Left lung (tissue), 10 donors: ENCODE data around the gene MAP2K3. TPM values are rescaled to one million over a fixed set of nuclear protein-coding genes. Genes with fewer than 3 reads are reported as not detected.

ENCODE experiments used
- ATAC-seq: fragments of 200-7000 bp; cut with Tn5 transposase; one replicate; pipeline ENCODE4 v1.9.1; 2020; ENCODE audit warnings: moderate library complexity
- DNase-seq, 4 donors: peaks; one replicate each; pipeline ENCODE4 v3.0.0-alpha.2; 2013 to 2020
- H3K27ac ChIP-seq, 2 donors: fragments of 200-600 bp; sonication (generic) in 1 of 2; one replicate each; pipeline versions ENCODE4 v1.5.0 to v1.8.0; 2020 to 2021
- H3K27me3 ChIP-seq, 2 donors: fragments of 200-600 bp; sonication (generic) in 1 of 2; one replicate each; pipeline versions ENCODE4 v1.5.0 to v1.8.0; 2020 to 2021
- H3K36me3 ChIP-seq, 2 donors: fragments of 200-600 bp; sonication (generic) in 1 of 2; one replicate each; pipeline versions ENCODE4 v1.5.0 to v1.8.0; 2020 to 2021
- H3K4me1 ChIP-seq, 2 donors: fragments of 200-600 bp; one replicate each; pipeline ENCODE4 v1.8.0; 2021
- H3K4me3 ChIP-seq, 2 donors: fragments of 200-600 bp; sonication (generic) in 1 of 2; one replicate each; pipeline versions ENCODE4 v1.5.0 to v1.8.0; 2020 to 2021; ENCODE audit warnings: mild to moderate bottlenecking in 1 of 2
- H3K9me3 ChIP-seq, 2 donors: fragments of 200-600 bp; sonication (generic) in 1 of 2; one replicate each; pipeline versions ENCODE4 v1.5.0 to v1.8.0; 2020 to 2021
- intact Hi-C, 2 donors: fragments of 100-400 bp; cut with DNase I; formaldehyde crosslinking; loops; one replicate each; pipeline versions ENCODE4 v1.11.2 to v1.14.2; 2022
- polyA plus RNA-seq, 6 donors: library from polyadenylated mRNA; unstranded; fragments of 120-200 nt; gene quantifications; one replicate each; pipeline ENCODE4 v1.2.1, GENCODE V29; 2013; ENCODE audit not compliant: insufficient read length in 6 of 6
- total RNA-seq, 2 donors: library from RNA; stranded (reverse); fragmentation: NEBNext Ultra II Directional; extraction: Animal tissue kit (Norgen Biotek cat#: 25700); gene quantifications; one replicate each; pipeline ENCODE4 v1.2.1, GENCODE V29; 2021
- TF ChIP-seq, protein P1 (sequence below), 2 donors: fragments of 200-600 bp; sonication (generic) in 1 of 2; IDR thresholded peaks; one replicate each; pipeline versions ENCODE4 v1.5.0 to v1.8.0; 2021; ENCODE audit warnings: antibody characterized with exemption in 2 of 2
- donor health status: DM: no; HTN: yes; CAD: no.
- donor health status: DM: no; HTN: no; CAD: no.

MAP2K3 gene
- total and polyA plus RNA-seq, 8 donors: 23.3 to 101 (median 28.5) TPM

DNA sequence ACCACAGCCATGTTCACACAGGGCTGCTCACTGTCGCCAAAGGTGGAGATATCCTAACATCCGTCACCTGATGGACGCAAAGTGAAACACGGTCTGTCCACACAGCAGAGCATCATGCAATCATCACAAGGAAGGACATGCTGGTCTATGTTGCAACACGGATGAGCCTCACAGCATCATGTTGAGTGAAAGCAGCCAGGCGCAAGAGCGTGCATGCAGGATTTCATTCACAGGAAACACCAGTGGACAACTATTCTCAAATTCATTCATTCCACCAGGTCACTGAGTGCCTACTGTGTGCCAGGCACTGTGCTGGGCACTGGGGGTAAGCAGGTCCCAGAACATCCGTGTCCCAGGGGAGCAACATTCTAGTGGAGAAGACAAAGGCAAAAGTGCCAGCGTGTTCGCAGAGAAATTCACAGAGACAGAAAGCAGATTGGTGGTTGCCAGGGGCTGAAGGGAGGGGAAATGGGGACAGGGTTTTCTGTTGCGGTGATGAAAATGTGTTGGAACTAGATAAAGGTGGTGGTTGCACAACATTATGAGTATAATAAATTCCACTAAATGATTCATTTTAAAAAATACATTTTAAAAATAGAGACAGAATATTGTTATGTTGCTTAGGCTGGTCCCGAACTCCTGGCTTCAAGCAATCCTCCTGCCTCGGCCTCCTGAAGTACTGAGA lies 69.0 kb downstream of the MAP2K3 start:
- no peaks in the 10 kb centered on the region for H3K9me3 ChIP-seq
- no peaks in the 10 kb centered on the region for H3K27me3 ChIP-seq
- intact Hi-C loops: no loop called here
- ATAC-seq: no peak
- no peak overlapping the region for H3K27ac ChIP-seq
- no peaks in the 10 kb centered on the region for H3K4me1 ChIP-seq
- TF ChIP-seq, protein P1, sequence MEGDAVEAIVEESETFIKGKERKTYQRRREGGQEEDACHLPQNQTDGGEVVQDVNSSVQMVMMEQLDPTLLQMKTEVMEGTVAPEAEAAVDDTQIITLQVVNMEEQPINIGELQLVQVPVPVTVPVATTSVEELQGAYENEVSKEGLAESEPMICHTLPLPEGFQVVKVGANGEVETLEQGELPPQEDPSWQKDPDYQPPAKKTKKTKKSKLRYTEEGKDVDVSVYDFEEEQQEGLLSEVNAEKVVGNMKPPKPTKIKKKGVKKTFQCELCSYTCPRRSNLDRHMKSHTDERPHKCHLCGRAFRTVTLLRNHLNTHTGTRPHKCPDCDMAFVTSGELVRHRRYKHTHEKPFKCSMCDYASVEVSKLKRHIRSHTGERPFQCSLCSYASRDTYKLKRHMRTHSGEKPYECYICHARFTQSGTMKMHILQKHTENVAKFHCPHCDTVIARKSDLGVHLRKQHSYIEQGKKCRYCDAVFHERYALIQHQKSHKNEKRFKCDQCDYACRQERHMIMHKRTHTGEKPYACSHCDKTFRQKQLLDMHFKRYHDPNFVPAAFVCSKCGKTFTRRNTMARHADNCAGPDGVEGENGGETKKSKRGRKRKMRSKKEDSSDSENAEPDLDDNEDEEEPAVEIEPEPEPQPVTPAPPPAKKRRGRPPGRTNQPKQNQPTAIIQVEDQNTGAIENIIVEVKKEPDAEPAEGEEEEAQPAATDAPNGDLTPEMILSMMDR (IDR thresholded peaks at IDR 0.05): no peak
- no peak for DNase-seq
- H3K36me3 ChIP-seq: no peaks in the 10 kb centered on the region
- no peak overlapping the region for H3K4me3 ChIP-seq

DNA sequence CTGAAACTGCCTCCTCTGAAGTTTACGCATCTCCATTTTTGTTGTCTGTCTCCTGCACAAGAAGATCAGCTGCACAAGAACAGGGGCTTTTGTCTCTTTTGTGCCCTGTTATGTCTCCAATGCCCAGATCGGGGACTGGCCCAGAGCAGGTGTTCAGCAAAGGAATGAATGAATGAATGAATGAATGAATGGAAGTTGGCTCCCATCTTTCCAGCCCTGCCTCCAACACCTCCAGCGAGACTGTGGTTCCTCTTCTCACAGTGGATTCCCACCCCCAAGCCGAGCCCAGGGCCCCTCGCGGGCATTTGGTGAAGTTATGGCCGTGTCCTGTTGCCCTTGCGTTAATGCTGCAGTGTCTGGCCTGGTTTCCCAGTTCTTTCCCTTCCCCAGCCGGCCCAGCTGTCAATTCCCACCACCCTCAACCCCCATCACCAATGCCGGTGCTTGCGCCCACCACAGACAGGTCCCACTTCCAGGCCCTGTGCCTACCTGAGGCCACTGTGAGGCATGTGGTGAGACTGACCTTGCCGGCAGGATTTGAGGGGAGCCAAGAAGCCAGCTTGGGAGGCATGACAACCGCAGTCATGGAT lies 70.4 kb downstream of the MAP2K3 start:
- Histone ChIP-seq H3K27ac (no peak overlapping the region), H3K4me1 (peaks cover 0 to 5% of the 10 kb centered on the region in 2 donors), H3K4me3 (no peak overlapping the region), H3K36me3 (no peaks in the 10 kb centered on the region), H3K27me3 (no peaks in the 10 kb centered on the region), H3K9me3 (no peaks in the 10 kb centered on the region)
- DNase-seq: peak in 1 of 4 donors; percentile 47
- TF ChIP-seq, protein P1 (IDR thresholded peaks at IDR 0.05): no peak
- ATAC-seq: no peak
- intact Hi-C loops: no loop called here

DNA sequence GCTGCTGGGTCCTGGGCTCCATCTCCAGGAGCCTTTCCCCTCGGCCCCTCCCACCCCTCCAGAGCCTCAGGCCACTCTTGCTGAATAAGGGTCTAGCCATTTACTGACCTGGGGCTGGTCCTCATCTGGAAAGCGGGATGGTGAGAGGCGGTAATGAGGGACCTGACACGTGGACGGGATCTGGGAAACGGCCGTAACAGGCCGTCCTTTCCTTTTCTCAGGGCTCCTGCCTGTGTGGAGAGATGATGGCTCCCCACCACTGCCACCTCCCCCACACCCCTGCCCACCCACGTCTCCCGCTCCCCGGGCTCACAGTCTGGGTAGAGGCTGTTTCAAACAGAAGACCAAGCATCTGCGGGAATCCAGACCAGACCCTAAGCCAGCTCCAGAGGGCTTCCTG lies 71.1 kb downstream of the MAP2K3 start:
- H3K4me1 ChIP-seq: peaks cover 0 to 5% of the 10 kb centered on the region in 2 donors
- no peak for ATAC-seq
- TF ChIP-seq, protein P1 (IDR thresholded peaks at IDR 0.05): no peak
- no peaks in the 10 kb centered on the region for H3K27me3 ChIP-seq
- intact Hi-C loops: no loop called here
- no peaks in the 10 kb centered on the region for H3K36me3 ChIP-seq
- no peaks in the 10 kb centered on the region for H3K9me3 ChIP-seq
- no peak overlapping the region for H3K27ac ChIP-seq
- DNase-seq: no peak
- H3K4me3 ChIP-seq: no peak overlapping the region

DNA sequence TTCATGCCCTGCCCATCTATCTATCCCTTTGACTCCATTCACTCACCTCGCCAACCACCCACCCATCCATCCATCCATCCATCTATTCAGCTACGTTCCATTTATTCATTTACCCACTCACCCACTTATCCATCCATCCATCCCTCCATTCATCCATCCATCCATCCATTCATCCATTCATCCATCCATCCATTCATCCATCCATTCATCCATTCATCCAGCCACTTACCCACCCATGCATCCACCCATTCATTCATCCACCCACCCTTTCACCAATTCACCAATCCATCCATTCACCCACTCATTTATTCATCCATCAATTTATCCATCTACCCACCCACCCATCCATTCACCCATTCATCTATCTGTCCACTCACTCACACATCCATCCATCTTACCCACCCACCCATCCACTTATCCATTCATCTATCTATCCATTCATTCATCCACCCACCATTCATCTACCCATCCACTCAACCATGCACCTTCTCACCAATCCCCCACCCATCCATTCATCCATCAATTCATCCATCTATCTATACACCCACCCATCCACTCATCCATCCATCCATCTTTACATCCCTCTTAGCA lies 72.1 kb downstream of the MAP2K3 start:
- Histone ChIP-seq H3K4me1 (peaks cover 0 to 5% of the 10 kb centered on the region in 2 donors), H3K36me3 (no peaks in the 10 kb centered on the region), H3K4me3 (no peak overlapping the region), H3K27ac (no peak overlapping the region), H3K9me3 (no peaks in the 10 kb centered on the region), H3K27me3 (no peaks in the 10 kb centered on the region)
- intact Hi-C loops: no loop called here
- DNase-seq (no peak), ATAC-seq (no peak)
- TF ChIP-seq, protein P1 (IDR thresholded peaks at IDR 0.05): no peak

DNA sequence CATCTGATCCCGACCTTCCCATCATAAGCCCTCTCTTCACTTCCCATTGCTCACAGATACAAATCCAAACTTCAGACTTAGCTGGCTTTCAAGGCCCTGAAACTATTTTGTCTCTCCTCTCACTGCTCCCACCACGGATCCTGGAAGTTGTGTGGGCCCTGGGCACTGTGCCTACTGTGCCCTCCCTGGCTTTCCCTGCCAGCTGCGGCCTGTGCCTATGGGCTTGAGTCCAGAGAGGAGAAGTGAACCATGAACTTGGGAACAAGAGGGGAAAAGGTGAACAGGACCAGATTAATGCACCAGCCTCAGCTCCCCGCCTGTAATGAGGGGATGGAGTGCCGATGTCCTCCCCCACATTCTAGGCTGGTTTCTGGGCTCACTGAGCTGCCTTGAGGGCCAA lies 72.8 kb downstream of the MAP2K3 start:
- Histone ChIP-seq H3K36me3 (no peaks in the 10 kb centered on the region), H3K4me1 (peaks cover 0 to 5% of the 10 kb centered on the region in 2 donors), H3K4me3 (no peak overlapping the region), H3K27me3 (no peaks in the 10 kb centered on the region), H3K9me3 (no peaks in the 10 kb centered on the region), H3K27ac (no peak overlapping the region)
- DNase-seq (peak in 1 of 4 donors; percentile 37), ATAC-seq (no peak)
- TF ChIP-seq, protein P1 (IDR thresholded peaks at IDR 0.05): no peak
- intact Hi-C loops: no loop called here
